Activated CD8-positive, alpha-beta T cell treated with anti-CD3 and anti-CD28 coated beads, Interleukin-2, amount 10 ng/mL, durations not matched to agents 7 days and 5 days (primary cell): ENCODE measurements around the gene C1QBP. TPM values are rescaled to one million over a fixed set of nuclear protein-coding genes. Genes with fewer than 3 reads are reported as not detected.
"Not testable (repeated sequence)": the region's sequence is repeated elsewhere in the genome, so short reads cannot be mapped to it uniquely, and the experiment has no call there.

Experiments used
- ATAC-seq: fragments of 150-1000 bp; cut with Tn5 transposase; one replicate; pipeline ENCODE4 v1.10.0; 2021; ENCODE audit warnings: moderate library complexity
- CTCF ChIA-PET: fragments of 350-600 bp; sonication (Branson Sonifier 250); formaldehyde crosslinking; loops from one replicate; lab custom pipeline; 2021; ENCODE audit warnings: antibody characterized with exemption; lab: Charles Lee
- POLR2A ChIA-PET: fragments of 350-600 bp; sonication (Branson Sonifier 250); formaldehyde crosslinking; loops from one replicate; lab custom pipeline; 2021; ENCODE audit warnings: antibody characterized with exemption; lab: Charles Lee
- DNase-seq: peaks from one replicate; pipeline ENCODE4 v3.0.0-alpha.2; 2020
- H3K27ac Mint-ChIP-seq: one replicate; pipeline ENCODE4 v1.8.0; 2021; ENCODE audit warnings: mild to moderate bottlenecking, mixed read lengths
- H3K27me3 Mint-ChIP-seq: one replicate; pipeline ENCODE4 v1.8.0; 2021; ENCODE audit warnings: low read depth, mixed read lengths
- H3K36me3 Mint-ChIP-seq: one replicate; pipeline ENCODE4 v1.8.0; 2021; ENCODE audit warnings: low read depth, mixed read lengths
- H3K4me1 Mint-ChIP-seq: one replicate; pipeline ENCODE4 v1.8.0; 2021; ENCODE audit warnings: low read depth, mixed read lengths
- H3K4me3 Mint-ChIP-seq: one replicate; pipeline ENCODE4 v1.8.0; 2021; ENCODE audit warnings: mild to moderate bottlenecking, mixed read lengths
- H3K9me3 Mint-ChIP-seq: one replicate; pipeline ENCODE4 v1.8.0; 2022; ENCODE audit warnings: mixed read lengths; ENCODE audit not compliant: insufficient read depth
- total RNA-seq, 2 experiments: library from RNA; stranded (reverse); gene quantifications; one replicate each; pipeline ENCODE4 v1.2.3, GENCODE V29; 2021

Gene C1QBP
- total RNA-seq, 2 experiments from 2014 or later, result 178 to 181 TPM

DNA sequence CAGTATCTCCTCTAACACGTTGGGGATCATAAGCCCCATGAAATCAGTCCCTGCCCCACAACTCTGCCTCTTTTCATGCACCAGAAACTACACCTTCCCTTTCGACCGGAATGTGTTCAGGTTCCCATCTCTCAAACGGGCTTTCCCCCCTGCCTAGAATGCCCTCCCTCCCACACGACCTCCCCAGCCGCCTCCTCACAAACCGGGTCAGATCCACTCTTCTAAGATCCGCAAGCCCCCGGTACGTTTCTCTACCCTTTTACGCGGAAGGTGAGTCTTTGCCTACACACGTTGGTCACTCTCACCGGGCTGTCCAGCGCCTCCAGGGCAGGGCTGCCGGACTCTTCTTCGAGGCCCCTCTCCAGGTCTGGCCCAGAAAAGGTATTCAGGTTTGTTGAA is 29.1 kb upstream of the C1QBP start:
- CTCF ChIA-PET, result interaction anchor here (1.2 to 2.4 kb wide), 2 partner anchors 19 to 29 kb away, joined by 3 to 17 read pairs; partner anchors contain the start of gene C1QBP
- POLR2A ChIA-PET, result interaction anchor here (1.1 to 5.1 kb wide), 4 partner anchors 18 to 116 kb away, joined by 3 to 27 read pairs (median 4); partner anchors contain the start of genes C1QBP, DERL2, MIS12 and NLRP1
- Mint-ChIP-seq H3K4me1 (peaks cover 39% of the 10 kb centered on the region), H3K36me3 (peaks cover 13% of the 10 kb centered on the region), H3K27ac (peak overlapping the region; percentile 79), H3K4me3 (peak overlapping the region; percentile 80), H3K9me3 (no peaks in the 10 kb centered on the region), H3K27me3 (no peaks in the 10 kb centered on the region)
- DNase-seq (peak; percentile 26), ATAC-seq (peak; percentile 28)

DNA sequence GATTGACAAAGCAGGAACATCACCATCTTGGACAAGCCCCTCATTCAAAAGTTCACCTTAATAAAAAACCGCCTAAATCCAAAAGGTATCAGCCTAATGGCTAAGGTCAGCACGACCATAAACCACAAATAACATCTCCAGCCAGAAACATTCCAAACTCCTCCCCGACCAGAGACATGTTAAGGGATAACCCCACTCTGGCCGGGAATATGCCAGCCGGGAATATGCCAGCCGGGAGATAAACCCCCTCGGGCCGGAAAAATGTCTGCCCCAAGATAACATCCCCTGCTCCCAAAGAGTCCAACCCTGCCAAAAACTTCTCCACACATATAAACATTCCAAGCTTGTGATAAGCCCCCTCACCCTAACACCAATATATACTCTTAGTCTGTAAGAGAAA is 28.5 kb upstream of the C1QBP start:
- Mint-ChIP-seq H3K27ac (peak overlapping the region; percentile 79), H3K4me1 (peaks cover 39% of the 10 kb centered on the region), H3K9me3 (no peaks in the 10 kb centered on the region), H3K27me3 (no peaks in the 10 kb centered on the region), H3K36me3 (peaks cover 13% of the 10 kb centered on the region), H3K4me3 (peak overlapping the region; percentile 80)
- POLR2A ChIA-PET, result interaction anchor here (1.2 to 5.1 kb wide), 2 partner anchors 19 to 29 kb away, joined by 3 to 27 read pairs; partner anchors contain the start of genes C1QBP, DERL2 and MIS12
- ATAC-seq (no peak), DNase-seq (no peak)
- CTCF ChIA-PET, result interaction anchor here (1.5 to 2.4 kb wide), 2 partner anchors 10 to 28 kb away, joined by 3 to 17 read pairs; partner anchors contain the start of gene C1QBP

DNA sequence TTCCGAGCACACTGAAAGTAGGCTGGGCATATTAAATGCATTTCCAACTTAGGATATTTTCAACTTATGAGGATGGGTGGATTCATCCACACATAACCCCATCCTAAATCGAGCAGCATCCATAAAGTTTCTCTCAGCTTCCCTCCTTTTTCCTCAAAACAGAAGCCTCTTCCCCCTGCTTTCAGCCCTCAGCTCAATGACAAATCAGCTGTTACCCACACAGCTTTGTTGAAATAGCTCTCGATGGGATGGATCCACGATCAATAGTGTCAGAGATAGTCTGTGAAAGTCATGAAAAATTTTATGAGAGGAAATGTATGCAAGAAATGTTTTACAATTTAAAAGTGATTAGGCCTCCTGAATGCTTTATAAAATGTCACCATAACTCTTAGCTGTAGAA is 27.3 kb upstream of the C1QBP start:
- Mint-ChIP-seq H3K36me3 (peaks cover 11% of the 10 kb centered on the region), H3K4me1 (peaks cover 39% of the 10 kb centered on the region), H3K9me3 (no peaks in the 10 kb centered on the region), H3K27ac (no peak overlapping the region), H3K4me3 (no peak overlapping the region), H3K27me3 (no peaks in the 10 kb centered on the region)
- DNase-seq (no peak), ATAC-seq (no peak)
- POLR2A ChIA-PET, result interaction anchor here (1.6 kb wide), 1 partner anchor 19 kb away, joined by 10 read pairs; the partner anchor contains the start of genes DERL2 and MIS12
- CTCF ChIA-PET, result interaction anchor here (1.0 to 1.5 kb wide), 4 partner anchors 9 to 66 kb away, joined by 3 to 11 read pairs (median 3); partner anchors contain the start of gene C1QBP

DNA sequence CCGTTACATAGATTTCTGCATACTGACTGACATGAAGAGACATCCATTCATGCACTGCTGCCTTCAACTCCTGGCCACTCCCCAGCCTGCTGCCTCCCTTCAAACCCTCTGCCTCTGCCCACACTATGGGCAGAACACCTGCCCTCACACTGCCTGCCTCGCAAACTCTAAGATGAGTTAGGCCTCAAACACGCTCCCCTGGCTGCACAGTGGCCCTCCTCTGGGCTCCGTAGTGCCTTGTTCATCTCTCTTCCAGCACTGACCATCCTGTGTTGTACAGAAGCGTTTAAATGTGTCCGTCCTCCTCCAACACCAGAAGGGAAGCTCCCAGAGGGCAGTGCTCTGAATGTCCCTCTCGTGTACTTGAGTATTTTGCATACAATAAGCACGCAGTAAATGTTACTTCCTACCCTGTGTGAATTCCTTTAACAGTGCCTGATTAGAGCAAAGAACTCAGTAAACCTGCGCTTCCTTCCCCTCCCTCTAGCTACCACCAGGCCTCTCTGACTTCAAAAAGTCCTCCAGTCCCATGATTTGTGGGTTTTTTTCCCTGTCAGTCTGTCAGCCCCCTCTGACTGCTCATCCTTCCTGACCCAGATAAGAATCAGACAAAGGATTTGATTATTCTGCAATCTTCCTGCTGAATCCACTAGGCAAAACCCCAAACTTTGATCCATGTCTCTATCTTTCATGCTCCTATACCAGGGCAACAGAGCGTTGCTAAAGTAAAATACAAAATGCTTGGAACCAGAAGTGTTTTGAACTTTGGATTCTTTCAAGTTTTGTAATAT is 26.0 kb upstream of the C1QBP start:
- Mint-ChIP-seq H3K27me3 (no peaks in the 10 kb centered on the region), H3K36me3 (peaks cover 15% of the 10 kb centered on the region), H3K4me1 (peaks cover 36% of the 10 kb centered on the region), H3K9me3 (no peaks in the 10 kb centered on the region), H3K4me3 (no peak overlapping the region), H3K27ac (no peak overlapping the region)
- POLR2A ChIA-PET, result interaction anchor here (0.6 kb wide), 1 partner anchor 932 kb away, joined by 3 read pairs; no protein-coding TSS in a partner anchor
- DNase-seq (no peak), ATAC-seq (no peak)
- CTCF ChIA-PET, result interaction anchor here (3.5 kb wide), 1 partner anchor 26 kb away, joined by 19 read pairs; the partner anchor contains the start of gene C1QBP

DNA sequence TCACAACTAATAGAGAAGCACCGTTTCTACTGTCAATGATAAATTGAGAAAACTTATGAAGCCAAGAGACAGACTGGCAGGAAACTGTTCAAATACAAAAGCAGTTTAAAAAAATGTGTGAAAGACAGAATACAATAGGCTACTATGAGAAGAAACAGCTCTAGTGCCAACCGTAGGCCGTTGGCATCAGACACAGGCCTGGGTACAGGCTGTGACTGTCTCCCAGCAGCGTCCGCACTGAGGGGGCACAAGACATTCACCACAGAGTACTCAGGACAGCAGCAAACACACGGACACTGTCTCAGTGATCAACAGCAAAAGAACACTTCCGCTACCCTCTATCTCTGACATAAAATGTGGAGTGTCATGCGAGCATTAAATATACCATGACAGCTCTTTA is 7.8 kb upstream of the C1QBP start:
- H3K27ac Mint-ChIP-seq, result no peak overlapping the region
- H3K27me3 Mint-ChIP-seq, result no peaks in the 10 kb centered on the region
- ATAC-seq (no peak), DNase-seq (no peak)
- no peak overlapping the region for H3K4me3 Mint-ChIP-seq
- H3K36me3 Mint-ChIP-seq, result peaks cover 61% of the 10 kb centered on the region
- H3K9me3 Mint-ChIP-seq, result no peaks in the 10 kb centered on the region
- ChIA-PET CTCF (no interaction called here), POLR2A (no interaction called here)
- no peaks in the 10 kb centered on the region for H3K4me1 Mint-ChIP-seq

DNA sequence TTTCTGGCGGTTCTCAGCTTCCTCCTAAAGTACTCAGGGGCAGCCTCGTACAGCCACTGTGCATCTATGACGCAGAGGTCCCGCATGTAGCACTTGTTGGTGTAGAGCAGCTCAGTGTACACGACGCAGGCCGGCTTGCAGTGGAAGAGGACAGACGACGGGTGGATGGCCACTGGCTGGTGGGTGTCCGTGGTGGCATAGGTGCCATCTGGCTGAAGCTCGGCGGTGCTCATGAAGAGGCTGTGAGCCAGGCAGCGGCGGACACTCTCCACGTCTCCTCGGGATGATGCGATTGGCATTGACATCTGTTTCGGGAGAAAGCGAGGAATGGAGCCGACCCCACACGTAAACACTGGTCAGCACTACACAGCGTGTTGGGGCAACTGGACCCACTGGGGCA is 5.3 kb upstream of the C1QBP start:
- ATAC-seq (no peak), DNase-seq (no peak)
- ChIA-PET POLR2A (no interaction called here), CTCF (no interaction called here)
- no peaks in the 10 kb centered on the region for H3K27me3 Mint-ChIP-seq
- no peak overlapping the region for H3K27ac Mint-ChIP-seq
- H3K4me3 Mint-ChIP-seq, result no peak overlapping the region
- peaks cover 48% of the 10 kb centered on the region for H3K36me3 Mint-ChIP-seq
- H3K4me1 Mint-ChIP-seq, result peaks cover 10% of the 10 kb centered on the region
- H3K9me3 Mint-ChIP-seq, result no peaks in the 10 kb centered on the region

DNA sequence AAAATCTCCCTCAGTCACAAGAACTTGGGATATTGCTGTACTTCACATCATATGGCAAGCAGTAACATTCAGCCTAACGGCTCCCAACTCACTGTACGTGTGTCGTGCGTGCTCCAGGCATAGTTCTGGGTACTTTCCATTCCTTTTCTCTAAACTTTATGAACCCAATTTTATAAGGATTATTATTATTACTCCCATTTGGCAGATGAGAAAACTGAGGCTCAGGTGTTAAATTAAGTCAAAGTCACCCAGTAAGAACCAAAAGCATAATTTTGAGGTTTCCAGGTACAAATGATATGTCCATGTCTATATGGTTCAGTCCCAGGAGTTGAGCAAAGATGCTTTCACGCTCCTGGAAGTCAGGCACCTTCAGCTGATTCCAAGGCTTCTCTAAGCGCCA is 4.8 kb upstream of the C1QBP start:
- POLR2A ChIA-PET, result no interaction called here
- Mint-ChIP-seq H3K4me3 (no peak overlapping the region), H3K36me3 (peaks cover 46% of the 10 kb centered on the region), H3K9me3 (no peaks in the 10 kb centered on the region), H3K4me1 (peaks cover 11% of the 10 kb centered on the region), H3K27me3 (no peaks in the 10 kb centered on the region), H3K27ac (no peak overlapping the region)
- CTCF ChIA-PET, result interaction anchor here (1.0 kb wide), 1 partner anchor 43 kb away, joined by 3 read pairs; the partner anchor contains the start of genes DERL2 and MIS12
- ATAC-seq (no peak), DNase-seq (no peak)

DNA sequence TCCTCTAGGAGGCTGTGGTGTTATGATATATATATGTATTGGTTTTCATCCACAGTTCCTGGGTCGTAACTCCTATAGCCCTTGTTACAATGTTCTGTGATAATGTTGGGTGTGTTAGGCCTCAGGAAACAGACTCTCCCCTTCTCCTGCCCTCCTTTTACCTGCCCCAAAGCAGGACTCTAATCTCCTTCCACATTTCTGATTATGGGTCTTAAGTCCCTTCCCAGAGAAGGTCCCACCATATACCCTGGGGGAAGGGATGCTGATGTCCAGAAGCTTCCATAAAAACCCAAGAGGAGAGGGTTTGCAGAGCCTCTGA is 450 bp upstream of the C1QBP start:
- peaks cover 40% of the 10 kb centered on the region for H3K4me1 Mint-ChIP-seq
- ChIA-PET CTCF (interaction anchor here (0.6 to 4.1 kb wide), 40 partner anchors 10 to 329 kb away, joined by 3 to 25 read pairs (median 4); partner anchors contain the start of genes DHX33, NUP88, RABEP1 and RPAIN), POLR2A (interaction anchor here (0.6 to 3.3 kb wide), 10 partner anchors 10 to 244 kb away, joined by 3 to 38 read pairs (median 4); partner anchors contain the start of genes DERL2, DHX33, MIS12 and NUP88)
- H3K36me3 Mint-ChIP-seq, result peaks cover 50% of the 10 kb centered on the region
- H3K4me3 Mint-ChIP-seq, result peak overlapping the region; percentile 77
- H3K27me3 Mint-ChIP-seq, result no peaks in the 10 kb centered on the region
- no peak for DNase-seq
- peak overlapping the region; percentile 91 for H3K27ac Mint-ChIP-seq
- ATAC-seq, result no peak
- H3K9me3 Mint-ChIP-seq, result no peaks in the 10 kb centered on the region

DNA sequence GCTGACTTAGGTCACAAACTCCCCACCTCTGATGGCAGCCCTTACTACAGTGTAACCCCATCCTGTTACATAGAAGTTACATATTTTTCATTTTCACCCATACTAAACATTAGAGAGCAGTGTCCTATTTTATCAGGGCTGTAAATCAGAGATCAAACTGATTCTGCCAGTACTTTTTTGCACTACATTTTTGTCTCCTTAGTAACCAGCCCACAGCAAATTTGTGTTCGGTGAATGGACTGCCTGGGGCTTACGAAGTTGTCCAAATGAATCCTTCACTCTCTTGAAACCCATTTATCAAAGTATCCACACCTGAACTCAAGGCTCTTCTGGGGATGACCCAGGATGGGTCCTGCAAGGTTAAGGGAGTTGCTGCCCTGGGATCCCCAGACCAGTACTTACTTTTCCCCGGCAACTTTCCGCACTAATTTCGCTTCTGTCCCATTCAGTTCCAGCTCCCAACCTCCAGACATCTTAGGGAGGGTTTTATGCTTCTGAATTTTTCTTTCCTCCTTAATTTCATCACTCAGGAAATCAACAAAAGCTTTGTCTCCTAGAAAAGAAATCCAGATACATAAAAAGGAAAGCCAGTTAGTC is 1.1 kb downstream of the C1QBP start:
- DNase-seq (no peak), ATAC-seq (no peak)
- no peaks in the 10 kb centered on the region for H3K27me3 Mint-ChIP-seq
- ChIA-PET POLR2A (interaction anchor here (3.3 kb wide), 1 partner anchor 18 kb away, joined by 38 read pairs; the partner anchor contains the start of genes NUP88 and RPAIN), CTCF (interaction anchor here (1.8 to 4.1 kb wide), 7 partner anchors 11 to 192 kb away, joined by 5 to 25 read pairs (median 10); partner anchors contain the start of genes NUP88, RABEP1 and RPAIN)
- peak overlapping the region; percentile 77 for H3K4me3 Mint-ChIP-seq
- H3K9me3 Mint-ChIP-seq, result no peaks in the 10 kb centered on the region
- H3K27ac Mint-ChIP-seq, result peak overlapping the region; percentile 84
- peaks cover 50% of the 10 kb centered on the region for H3K36me3 Mint-ChIP-seq
- H3K4me1 Mint-ChIP-seq, result peaks cover 40% of the 10 kb centered on the region

DNA sequence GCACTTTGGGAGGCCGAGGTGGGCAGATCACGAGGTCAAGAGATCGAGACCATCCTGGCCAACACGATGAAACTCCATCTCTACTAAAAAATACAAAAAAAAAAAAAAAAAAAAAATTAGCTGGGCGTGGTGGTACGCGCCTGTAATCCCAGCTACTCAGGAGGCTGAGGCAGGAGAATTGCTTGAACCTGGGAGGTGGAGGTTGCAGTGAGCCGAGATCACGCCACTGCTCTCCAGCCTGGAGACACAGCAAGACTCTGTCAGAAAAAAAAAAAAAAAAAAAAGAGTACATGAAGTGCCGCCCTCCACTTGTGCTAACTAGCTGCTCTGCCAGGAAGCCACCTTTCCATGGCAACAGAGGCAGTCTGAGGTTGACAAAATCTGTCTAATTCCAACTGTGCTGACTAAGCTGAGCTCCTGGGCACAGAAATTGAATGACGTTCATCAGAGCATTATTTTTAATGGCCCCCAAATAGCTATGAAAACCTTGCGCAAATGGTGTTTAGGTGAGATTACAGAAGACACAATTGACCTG is 3.1 kb downstream of the C1QBP start:
- H3K36me3 Mint-ChIP-seq, result peaks cover 66% of the 10 kb centered on the region
- H3K27me3 Mint-ChIP-seq, ATAC-seq, H3K4me3 Mint-ChIP-seq, DNase-seq, H3K9me3 Mint-ChIP-seq: not testable (repeated sequence)
- ChIA-PET CTCF (interaction anchor here (0.6 to 4.1 kb wide), 4 partner anchors 18 to 244 kb away, joined by 3 to 24 read pairs (median 3); partner anchors contain the start of gene ZNF594), POLR2A (interaction anchor here (0.6 to 1.2 kb wide), 3 partner anchors 12 to 18 kb away, joined by 3 to 4 read pairs (median 4); partner anchors contain the start of genes NUP88 and RPAIN)
- peak overlapping the region; percentile 3 for H3K27ac Mint-ChIP-seq
- H3K4me1 Mint-ChIP-seq, result peaks cover 43% of the 10 kb centered on the region

DNA sequence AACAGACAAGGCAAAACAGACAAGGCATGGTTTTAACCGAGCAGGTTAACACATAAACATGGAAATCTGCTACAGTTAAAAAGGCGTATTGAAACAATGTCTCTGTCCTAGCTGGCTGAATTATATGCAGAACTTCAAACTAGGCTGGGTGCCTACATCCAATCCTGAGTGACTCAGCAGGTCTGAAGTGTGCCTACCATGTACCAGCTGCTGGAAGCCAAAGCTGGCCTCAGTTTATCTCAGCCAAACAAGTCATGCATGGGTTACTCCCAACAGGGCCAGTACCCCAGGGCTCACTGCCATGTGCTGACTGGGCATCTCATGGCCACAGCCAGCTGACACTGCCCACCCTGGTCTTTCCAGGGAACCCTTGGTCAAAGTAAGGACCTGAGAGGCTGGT is 4.0 kb downstream of the C1QBP start:
- Mint-ChIP-seq H3K4me1 (peaks cover 43% of the 10 kb centered on the region), H3K27me3 (no peaks in the 10 kb centered on the region), H3K9me3 (no peaks in the 10 kb centered on the region), H3K4me3 (no peak overlapping the region), H3K36me3 (peaks cover 69% of the 10 kb centered on the region), H3K27ac (no peak overlapping the region)
- CTCF ChIA-PET, result no interaction called here
- ATAC-seq, result no peak
- DNase-seq, result no peak
- POLR2A ChIA-PET, result interaction anchor here (1.2 kb wide), 1 partner anchor 15 kb away, joined by 3 read pairs; the partner anchor contains the start of genes NUP88 and RPAIN
